PFSK-1 (cell line): ENCODE measurements around the gene RNF220.

Experiments used
- FOXP2 ChIP-seq: optimal IDR thresholded peaks from 2 replicates; pipeline ENCODE3; 2011; ENCODE audit warnings: borderline replicate concordance, control low read depth, inconsistent platforms; ENCODE audit not compliant: insufficient read depth; ENCODE audit errors: extremely low read length, extremely low read depth
- POLR2AphosphoS5 ChIP-seq: IDR thresholded peaks from 2 replicates; pipeline ENCODE4 v1.6.1; 2012; ENCODE audit warnings: low read depth, mild to moderate bottlenecking, control low read depth, low read length, moderate library complexity
- TAF1 ChIP-seq: IDR thresholded peaks from 2 replicates; pipeline ENCODE4 v1.6.1; 2012; ENCODE audit warnings: low read length, control low read depth, borderline replicate concordance; ENCODE audit not compliant: insufficient read depth

DNA sequence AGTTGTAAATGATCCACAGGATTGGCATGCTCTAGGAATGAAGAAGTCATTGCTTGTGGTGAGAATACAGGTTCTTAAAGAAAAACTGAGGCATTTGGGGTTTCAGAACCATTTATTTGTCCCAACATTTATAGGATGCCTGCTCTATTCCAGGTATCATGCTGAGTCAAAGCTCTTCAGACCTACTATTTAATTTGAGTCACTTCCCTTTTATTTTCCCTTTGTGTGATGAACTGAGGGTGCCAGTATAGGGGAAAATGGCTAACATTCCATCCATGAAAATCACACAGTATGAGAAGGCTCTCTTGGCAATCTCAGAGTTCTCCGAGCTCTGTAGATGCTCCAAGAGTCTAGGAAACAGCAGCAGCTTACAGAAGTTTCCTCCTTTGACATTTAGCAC, 110.4 kb downstream of the RNF220 start:
- TF ChIP-seq POLR2AphosphoS5: no peak
- TF ChIP-seq TAF1: no peak
- no peak for TF ChIP-seq FOXP2
